Heart right ventricle (tissue), 16 donors: ENCODE results near the gene PRKAR2B. TPM values are rescaled to one million over a fixed set of nuclear protein-coding genes. Genes with fewer than 3 reads are reported as not detected.

Experiments
- ATAC-seq, 8 donors: fragments of 200-7000 bp; cut with Tn5 transposase; one replicate each; pipeline ENCODE4 v1.9.1; 2020; ENCODE audit warnings: mild to moderate bottlenecking in 8 of 8, moderate library complexity in 8 of 8, moderate number of reproducible peaks in 1 of 8
- DNase-seq, 2 donors: peaks; one replicate each; pipeline ENCODE4 v3.0.0-alpha.2; 2020
- H3K27ac ChIP-seq, 10 donors: fragments of 200-600 bp; sonication (generic) in 2 of 10; one replicate each; pipeline versions ENCODE4 v1.5.0 to v1.8.0; 2020 to 2022; ENCODE audit warnings: mild to moderate bottlenecking in 3 of 10
- H3K27me3 ChIP-seq, 7 donors: fragments of 200-600 bp; one replicate each; pipeline ENCODE4 v1.8.0; 2021 to 2022; ENCODE audit warnings: mild to moderate bottlenecking in 2 of 7
- H3K36me3 ChIP-seq, 9 donors: fragments of 200-600 bp; sonication (generic) in 1 of 9; one replicate each; pipeline versions ENCODE4 v1.5.0 to v1.8.0; 2020 to 2022; ENCODE audit warnings: mild to moderate bottlenecking in 2 of 9
- H3K4me1 ChIP-seq, 9 donors: fragments of 200-600 bp; sonication (generic) in 1 of 9; one replicate each; pipeline versions ENCODE4 v1.5.0 to v1.8.0; 2020 to 2022; ENCODE audit warnings: mild to moderate bottlenecking in 4 of 9
- H3K4me3 ChIP-seq, 10 donors: fragments of 200-600 bp; sonication (generic) in 2 of 10; one replicate each; pipeline versions ENCODE4 v1.5.0 to v1.8.0; 2020 to 2022; ENCODE audit warnings: mild to moderate bottlenecking in 7 of 10, moderate library complexity in 2 of 10
- H3K9me3 ChIP-seq, 11 donors: fragments of 200-600 bp in 10 of 11; sonication (generic) in 2 of 11; one replicate each; pipeline versions ENCODE4 v1.5.0 to v1.8.0; 2013 to 2022; ENCODE audit warnings: mild to moderate bottlenecking in 2 of 11, control low read depth in 1 of 11, moderate library complexity in 1 of 11
- CTCF ChIP-seq, 9 donors: fragments of 200-600 bp; sonication (generic) in 2 of 9; IDR thresholded peaks; one replicate each; pipeline versions ENCODE4 v1.5.0 to v1.8.0; 2021 to 2022; ENCODE audit warnings: antibody characterized with exemption in 9 of 9, mild to moderate bottlenecking in 5 of 9, moderate library complexity in 1 of 9
- WGBS, 2 donors: extraction: QIAGEN DNeasy Blood & Tissue Kit; methylation state at CpG; one replicate each; pipeline ENCODE4 v1.1.7; 2013; ENCODE audit warnings: inconsistent platforms in 1 of 2; 5-methylcytosine and 5-hydroxymethylcytosine counted together
- intact Hi-C, 10 donors: fragments of 100-400 bp; cut with DNase I; formaldehyde crosslinking; loops; one replicate each; pipeline versions ENCODE4 v1.11.1 to v1.14.2; 2022
- polyA plus RNA-seq, 2 donors: library from polyadenylated mRNA; stranded (reverse); fragments of 200-250 nt; gene quantifications; one replicate each; pipeline ENCODE4 v1.2.3, GENCODE V29; 2013
- total RNA-seq, 10 donors: library from RNA; stranded (reverse); fragmentation: NEBNext Ultra II Directional in 3 of 10; extraction: Animal tissue kit (Norgen Biotek cat#: 25700) in 3 of 10; gene quantifications; one replicate each; pipeline versions ENCODE4 v1.2.1 to v1.2.4, GENCODE V29; 2021 to 2023
- donor health status: Arrhythmogenic right ventricular cardiomyopathy.
- donor health status: ischemic (EF 13 %, LVEDD 7.1; RV severe dilation, severe dysfunction).
- donor health status: healthy with polysubstance abuse.
- donor health status: DM: no; HTN: yes; CAD: no.
- donor health status: DM: no; HTN: no; CAD: no.
- donor health status: ischemic (EF 25% LVEDD 6.9; RV normal size, moderate dysfunction).
- donor health status: ischemic (EF 25% LVEDD 5.7; RV mildly dilated, moderate dysfunction).
- donor health status: healthy.
- donor health status: DM: yes; HTN: yes; CAD: no.
- donor health status: Ischemic cardiomyopathy.
- donor health status: ischemic (EF 35%, LVEDD 5.7; RV mildly dilated, moderate dysfunction).
- donor health status: nonischemic (EF 11% LVEDD 7.7; RV severe dilation, severe dysfunction).
- donor health status: DM: yes; HTN: yes; CAD: no.
- donor health status: PGD.
- donor health status: ischemic (EF 29% LVEDD 5.4; RV normal size, mild dysfunction).
- donor health status: nonischemic (EF 23%, LVEDD 6.1; RV moderate dilation, normal function).

Gene PRKAR2B
- total and polyA plus RNA-seq, 12 donors: 5.4 to 42.5 (median 24.6) TPM

GRCh38 chr7:107208563-107208962 is 164.1 kb downstream of the PRKAR2B start:
- Histone ChIP-seq H3K9me3 (peaks cover 0 to 3% (median 0%) of the 10 kb centered on the region in 11 donors), H3K27ac (peak overlapping the region; percentile 8 to 81 (median 68)), H3K4me3 (no peak overlapping the region), H3K27me3 (no peaks in the 10 kb centered on the region), H3K4me1 (peaks cover 7 to 37% (median 18%) of the 10 kb centered on the region in 9 donors), H3K36me3 (peaks cover 0 to 70% (median 17%) of the 10 kb centered on the region in 9 donors)
- no peak for TF ChIP-seq CTCF (IDR thresholded peaks at IDR 0.05)
- 75 to 76% methylated on average over 5 of the region's 5 CpGs for WGBS, 2 donors
- no peak for ATAC-seq
- intact Hi-C loops: loop anchor here in 7 of 10 donors (10.0 kb wide), 5 partner anchors 246 to 666 kb away; partner anchors contain the start of gene BCAP29 (in 1 of the 7)
- DNase-seq: no peak

- Histone ChIP-seq H3K9me3 (peaks cover 0 to 13% (median 0%) of the 10 kb centered on the region in 11 donors), H3K4me3 (no peak overlapping the region), H3K4me1 (peaks cover 7 to 37% (median 18%) of the 10 kb centered on the region in 9 donors), H3K36me3 (peaks cover 0 to 60% (median 17%) of the 10 kb centered on the region in 9 donors), H3K27ac (peak overlapping the region in 7 of 10 donors; percentile 57 to 81 (median 77)), H3K27me3 (no peaks in the 10 kb centered on the region)
- 48 to 65% methylated on average over 4 of the region's 4 CpGs for WGBS, 2 donors
- intact Hi-C loops: loop anchor here in 7 of 10 donors (10.0 kb wide), 5 partner anchors 245 to 665 kb away; partner anchors contain the start of gene BCAP29 (in 1 of the 7)
- TF ChIP-seq CTCF (IDR thresholded peaks at IDR 0.05): no peak
- DNase-seq (no peak), ATAC-seq (peak in 3 of 8 donors; percentile 27 to 56 (median 46))
Measured at GRCh38 chr7:107209565-107209964, 165.1 kb downstream of the PRKAR2B start.

- DNase-seq: no peak
- no peak overlapping the region for H3K27ac ChIP-seq
- intact Hi-C loops: loop anchor here in 2 of 10 donors (10.0 kb wide), 2 partner anchors 74 to 254 kb away; no protein-coding TSS in a partner anchor
Measured at GRCh38 chr7:107210400-107210799, 165.9 kb downstream of the PRKAR2B start.

More at GRCh38 chr7:107210400-107210799, 165.9 kb downstream of the PRKAR2B start:
- no peak for ATAC-seq
- Histone ChIP-seq H3K9me3 (peaks cover 0 to 21% (median 0%) of the 10 kb centered on the region in 11 donors), H3K4me3 (no peak overlapping the region), H3K27me3 (no peaks in the 10 kb centered on the region), H3K36me3 (peaks cover 0 to 52% (median 10%) of the 10 kb centered on the region in 9 donors), H3K4me1 (peaks cover 7 to 37% (median 18%) of the 10 kb centered on the region in 9 donors)
- no peak for TF ChIP-seq CTCF (IDR thresholded peaks at IDR 0.05)
- 96% methylated on average over 4 of the region's 4 CpGs for WGBS, 2 donors

Other genes with a start within 250 kb of the PRKAR2B start
- gene PIK3CG, start 179.4 kb upstream of the PRKAR2B start, total RNA-seq: 1 to 10 TPM; 1.2 to 6.8 (median 2.0) TPM
- under 1 TPM; 0.16 to 0.22 TPM for gene PIK3CG, start 179.4 kb upstream of the PRKAR2B start, polyA plus RNA-seq
- gene HBP1, start 124.3 kb downstream of the PRKAR2B start, total RNA-seq: 10 to 100 TPM; 45.0 to 80.3 (median 64.8) TPM
- gene HBP1, start 124.3 kb downstream of the PRKAR2B start, polyA plus RNA-seq: 10 to 100 TPM; 21.4 to 25.4 TPM